Panc1 (cell line): ENCODE measurements around the gene RFC5. TPM values are rescaled to one million over a fixed set of nuclear protein-coding genes. Genes with fewer than 3 reads are reported as not detected.

Experiments used
- ATAC-seq: fragments of 200-7000 bp; cut with Tn5 transposase; 2 replicates; pipeline ENCODE4 v1.9.1; 2020; ENCODE audit warnings: mild to moderate bottlenecking, moderate library complexity
- BruUV-seq: library from RNA; stranded (reverse); fragments of 400-500 nt; replicated peaks from 2 replicates; lab custom pipeline; 2021; lab: Mats Ljungman, UMichigan
- CTCF ChIA-PET: fragments of 300-600 bp; sonication (Branson Sonifier 250); formaldehyde crosslinking; loops from one replicate; lab custom pipeline; 2022; ENCODE audit warnings: antibody characterized with exemption; lab: Charles Lee
- POLR2A ChIA-PET: fragments of 300-600 bp; sonication (Branson Sonifier 250); formaldehyde crosslinking; loops from one replicate; lab custom pipeline; 2022; ENCODE audit warnings: antibody characterized with exemption; lab: Charles Lee
- DNase-seq: peaks from one replicate; pipeline ENCODE4 v3.0.0-alpha.2; 2010; ENCODE audit warnings: low read depth, low spot score
- H3K27ac ChIP-seq: 2 replicates; pipeline ENCODE4 v1.5.1; 2011; ENCODE audit warnings: mild to moderate bottlenecking, low read length, inconsistent platforms
- H3K27me3 ChIP-seq: fragments of 200-500 bp; sonication (Bioruptor generic); 2 replicates; pipeline ENCODE4 v1.6.0; 2014; ENCODE audit warnings: low read length, inconsistent platforms; ENCODE audit not compliant: control insufficient read depth, insufficient read depth
- H3K36me3 ChIP-seq: fragments of 200-500 bp; sonication (Bioruptor generic); 2 replicates; pipeline ENCODE4 v1.5.1; 2014; ENCODE audit warnings: inconsistent platforms, mild to moderate bottlenecking, low read length, moderate library complexity; ENCODE audit not compliant: control insufficient read depth, insufficient read depth
- H3K4me1 ChIP-seq: 2 replicates; pipeline ENCODE4 v1.5.1; 2011; ENCODE audit warnings: inconsistent platforms, mild to moderate bottlenecking, low read length, moderate library complexity; ENCODE audit not compliant: control insufficient read depth, insufficient read depth
- H3K4me3 ChIP-seq, 2 experiments: 2 replicates each; pipeline ENCODE4 v1.5.1; 2011 to 2012; ENCODE audit warnings: low read depth in 2 of 2, low read length in 2 of 2, mild to moderate bottlenecking in 2 of 2, inconsistent platforms in 1 of 2, moderate library complexity in 1 of 2
- H3K9me3 ChIP-seq: fragments of 200-500 bp; sonication (Bioruptor generic); 2 replicates; pipeline ENCODE4 v1.5.1; 2014; ENCODE audit warnings: low read depth, mild to moderate bottlenecking, inconsistent platforms, low read length, moderate library complexity; ENCODE audit not compliant: control insufficient read depth, insufficient read depth
- POLR2AphosphoS5 ChIP-seq: IDR thresholded peaks from 2 replicates; pipeline ENCODE4 v1.6.1; 2012; ENCODE audit warnings: mild to moderate bottlenecking, low read depth, low read length, moderate library complexity
- SIN3A ChIP-seq: IDR thresholded peaks from 2 replicates; pipeline ENCODE4 v1.6.1; 2012; ENCODE audit warnings: low read depth, mild to moderate bottlenecking, low read length, moderate library complexity, borderline replicate concordance; ENCODE audit not compliant: insufficient read depth
- TCF7L2 ChIP-seq: IDR thresholded peaks from 2 replicates; pipeline ENCODE4 v1.6.1; 2011; ENCODE audit warnings: mild to moderate bottlenecking, low read depth, low read length, inconsistent platforms
- in situ Hi-C: cut with HindIII; loops from 2 replicates; pipeline ENCODE4 v1.10.0; 2016; ENCODE audit warnings: low sequenced_read_pairs, low pct_unique_long_range_greater_than_20kb
- intact Hi-C: fragments of 100-400 bp; cut with micrococcal nuclease; formaldehyde crosslinking; loops from one replicate; pipeline ENCODE4 v1.10.0; 2022; ENCODE audit not compliant: unreplicated experiment
- total RNA-seq: library from RNA; stranded (reverse); gene quantifications from one replicate; pipeline ENCODE4 v1.2.1, GENCODE V29; 2021; ENCODE audit not compliant: unreplicated experiment
- TF ChIP-seq, protein P1 (sequence below): fragments of 450-650 bp; IDR thresholded peaks from 2 replicates; pipeline ENCODE4 v1.5.1; 2017; ENCODE audit warnings: mild to moderate bottlenecking
- TF ChIP-seq, protein P2 (sequence below), 2 experiments: IDR thresholded peaks; 2 replicates each; pipeline ENCODE4 v1.6.1; 2011 to 2012; ENCODE audit warnings: low read depth in 2 of 2, control low read depth in 1 of 2, low read length in 1 of 2, mild to moderate bottlenecking in 1 of 2, moderate library complexity in 1 of 2; ENCODE audit not compliant: insufficient read depth in 1 of 2

The RFC5 gene
- total RNA-seq, 1 experiment from 2014 or later = 25.0 TPM

DNA sequence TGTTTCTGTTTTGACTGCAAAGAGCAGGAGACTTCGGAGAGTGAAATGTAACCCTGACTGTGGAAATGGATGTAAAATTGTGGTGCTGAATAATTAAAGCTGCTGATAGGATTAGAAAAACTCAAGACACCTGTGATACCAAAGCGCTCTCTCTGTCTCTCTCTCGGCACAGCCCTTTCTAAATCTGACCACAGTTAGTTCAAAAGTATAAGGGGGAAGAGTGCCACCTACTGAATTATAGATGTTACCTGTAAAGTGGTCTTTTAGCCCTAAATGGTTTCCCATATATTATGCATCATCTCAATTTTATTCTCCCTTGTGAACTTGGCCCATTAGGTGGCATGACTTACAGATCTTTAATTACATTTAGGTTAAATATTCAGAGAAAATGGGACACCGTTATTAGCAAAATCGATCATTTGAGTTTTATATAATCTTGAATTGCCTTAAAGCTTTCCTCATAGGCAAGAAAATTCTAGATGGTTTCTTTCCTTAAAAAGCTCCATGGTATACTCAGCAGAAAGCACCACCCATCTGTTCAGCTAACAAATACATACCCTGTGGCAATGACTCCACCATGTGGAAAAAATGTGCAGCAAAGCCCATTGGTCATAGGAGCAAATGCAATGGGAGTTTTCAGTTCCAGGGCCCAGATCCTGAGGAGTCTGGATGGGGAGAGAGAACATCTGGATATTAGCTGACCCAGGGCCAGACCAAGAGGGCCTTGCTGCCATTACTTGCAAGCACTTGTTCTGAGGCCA, 18.1 kb downstream of the RFC5 start:
- POLR2A ChIA-PET = interaction anchor here (1.3 kb wide), 1 partner anchor 22 kb away, joined by 4 read pairs; no protein-coding TSS in a partner anchor
- no peak overlapping the region for H3K4me3 ChIP-seq
- DNase-seq (no peak), ATAC-seq (peak; percentile 77)
- no TSS peak for BruUV-seq
- H3K27ac ChIP-seq = 0 out of 2 replicates have a peak overlapping the region, but pooled peaks have one; percentile 15
- H3K4me1 ChIP-seq = 0 out of 2 replicates have a peak, but pooled peaks cover 5% of the 10 kb centered on the region
- CTCF ChIA-PET = interaction anchor here (1.0 kb wide), 1 partner anchor 159 kb away, joined by 8 read pairs; no protein-coding TSS in a partner anchor
- peaks cover 51% of the 10 kb centered on the region for H3K36me3 ChIP-seq
- no peaks in the 10 kb centered on the region for H3K27me3 ChIP-seq
- no peaks in the 10 kb centered on the region for H3K9me3 ChIP-seq
- intact Hi-C loops (loop anchor here (5.0 kb wide), 1 partner anchor 157 kb away; no protein-coding TSS in a partner anchor), in situ Hi-C loops (no loop called here)
- no peak for TF ChIP-seq SIN3A
- TF ChIP-seq, protein P1, sequence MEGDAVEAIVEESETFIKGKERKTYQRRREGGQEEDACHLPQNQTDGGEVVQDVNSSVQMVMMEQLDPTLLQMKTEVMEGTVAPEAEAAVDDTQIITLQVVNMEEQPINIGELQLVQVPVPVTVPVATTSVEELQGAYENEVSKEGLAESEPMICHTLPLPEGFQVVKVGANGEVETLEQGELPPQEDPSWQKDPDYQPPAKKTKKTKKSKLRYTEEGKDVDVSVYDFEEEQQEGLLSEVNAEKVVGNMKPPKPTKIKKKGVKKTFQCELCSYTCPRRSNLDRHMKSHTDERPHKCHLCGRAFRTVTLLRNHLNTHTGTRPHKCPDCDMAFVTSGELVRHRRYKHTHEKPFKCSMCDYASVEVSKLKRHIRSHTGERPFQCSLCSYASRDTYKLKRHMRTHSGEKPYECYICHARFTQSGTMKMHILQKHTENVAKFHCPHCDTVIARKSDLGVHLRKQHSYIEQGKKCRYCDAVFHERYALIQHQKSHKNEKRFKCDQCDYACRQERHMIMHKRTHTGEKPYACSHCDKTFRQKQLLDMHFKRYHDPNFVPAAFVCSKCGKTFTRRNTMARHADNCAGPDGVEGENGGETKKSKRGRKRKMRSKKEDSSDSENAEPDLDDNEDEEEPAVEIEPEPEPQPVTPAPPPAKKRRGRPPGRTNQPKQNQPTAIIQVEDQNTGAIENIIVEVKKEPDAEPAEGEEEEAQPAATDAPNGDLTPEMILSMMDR = peak; percentile 69
- TF ChIP-seq TCF7L2 = no peak
- TF ChIP-seq, protein P2, sequence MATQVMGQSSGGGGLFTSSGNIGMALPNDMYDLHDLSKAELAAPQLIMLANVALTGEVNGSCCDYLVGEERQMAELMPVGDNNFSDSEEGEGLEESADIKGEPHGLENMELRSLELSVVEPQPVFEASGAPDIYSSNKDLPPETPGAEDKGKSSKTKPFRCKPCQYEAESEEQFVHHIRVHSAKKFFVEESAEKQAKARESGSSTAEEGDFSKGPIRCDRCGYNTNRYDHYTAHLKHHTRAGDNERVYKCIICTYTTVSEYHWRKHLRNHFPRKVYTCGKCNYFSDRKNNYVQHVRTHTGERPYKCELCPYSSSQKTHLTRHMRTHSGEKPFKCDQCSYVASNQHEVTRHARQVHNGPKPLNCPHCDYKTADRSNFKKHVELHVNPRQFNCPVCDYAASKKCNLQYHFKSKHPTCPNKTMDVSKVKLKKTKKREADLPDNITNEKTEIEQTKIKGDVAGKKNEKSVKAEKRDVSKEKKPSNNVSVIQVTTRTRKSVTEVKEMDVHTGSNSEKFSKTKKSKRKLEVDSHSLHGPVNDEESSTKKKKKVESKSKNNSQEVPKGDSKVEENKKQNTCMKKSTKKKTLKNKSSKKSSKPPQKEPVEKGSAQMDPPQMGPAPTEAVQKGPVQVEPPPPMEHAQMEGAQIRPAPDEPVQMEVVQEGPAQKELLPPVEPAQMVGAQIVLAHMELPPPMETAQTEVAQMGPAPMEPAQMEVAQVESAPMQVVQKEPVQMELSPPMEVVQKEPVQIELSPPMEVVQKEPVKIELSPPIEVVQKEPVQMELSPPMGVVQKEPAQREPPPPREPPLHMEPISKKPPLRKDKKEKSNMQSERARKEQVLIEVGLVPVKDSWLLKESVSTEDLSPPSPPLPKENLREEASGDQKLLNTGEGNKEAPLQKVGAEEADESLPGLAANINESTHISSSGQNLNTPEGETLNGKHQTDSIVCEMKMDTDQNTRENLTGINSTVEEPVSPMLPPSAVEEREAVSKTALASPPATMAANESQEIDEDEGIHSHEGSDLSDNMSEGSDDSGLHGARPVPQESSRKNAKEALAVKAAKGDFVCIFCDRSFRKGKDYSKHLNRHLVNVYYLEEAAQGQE (IDR thresholded peaks at IDR 0.05; ENCODE audit: insufficient read depth in 1 of 2, low read depth in 2 of 2, low read length in 1 of 2) = no peak
- no peak for TF ChIP-seq POLR2AphosphoS5

DNA sequence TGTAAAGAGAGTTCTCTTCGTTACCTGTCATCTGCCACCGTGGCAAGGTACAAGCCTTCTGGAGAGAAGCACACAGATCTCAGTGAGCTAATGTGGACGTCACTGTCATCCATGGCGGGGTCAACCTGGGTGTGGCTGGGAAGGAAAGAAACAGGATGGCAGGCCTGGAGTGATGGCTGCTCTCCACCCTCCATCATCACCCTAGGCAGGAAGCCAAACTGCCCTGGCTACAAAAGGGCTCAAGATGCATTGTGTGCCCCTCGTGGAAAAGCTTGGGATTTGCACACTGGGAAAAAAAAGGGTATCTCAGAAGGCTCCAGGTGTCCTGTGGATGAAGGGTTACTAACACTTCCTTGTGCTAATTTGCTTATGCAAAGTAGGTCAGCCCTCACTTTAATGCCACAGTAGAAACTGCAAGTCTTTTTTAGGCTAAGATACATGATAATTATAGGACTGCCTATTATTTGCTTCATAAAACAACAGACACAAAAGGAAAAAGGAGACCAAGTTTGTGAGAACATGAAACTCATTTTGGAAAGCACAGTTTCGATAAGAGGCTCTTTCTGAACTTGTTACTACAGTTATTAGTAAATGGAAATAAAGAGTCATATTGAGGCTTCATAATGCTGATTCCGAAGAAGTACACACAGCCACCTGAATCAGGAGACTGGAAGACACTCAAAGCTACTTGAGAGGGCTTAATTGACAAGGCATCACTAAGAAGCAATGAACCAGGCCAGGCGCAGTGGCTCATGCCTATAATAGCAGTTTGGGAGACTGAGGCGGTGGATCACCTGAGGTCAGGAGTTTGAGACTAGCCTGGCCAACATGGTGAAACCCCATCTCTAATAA, 18.9 kb downstream of the RFC5 start:
- Histone ChIP-seq H3K4me3 (no peak overlapping the region), H3K27me3 (no peaks in the 10 kb centered on the region), H3K4me1 (0 out of 2 replicates have a peak, but pooled peaks cover 5% of the 10 kb centered on the region), H3K27ac (0 out of 2 replicates have a peak overlapping the region, but pooled peaks have one; percentile 15), H3K9me3 (no peaks in the 10 kb centered on the region), H3K36me3 (peaks cover 54% of the 10 kb centered on the region)
- in situ Hi-C loops = no loop called here
- ATAC-seq = peak; percentile 36
- no TSS peak for BruUV-seq
- POLR2A ChIA-PET = interaction anchor here (0.5 to 1.3 kb wide), 2 partner anchors 21 to 29 kb away, joined by 4 read pairs; no protein-coding TSS in a partner anchor
- CTCF ChIA-PET = interaction anchor here (1.0 kb wide), 1 partner anchor 160 kb away, joined by 8 read pairs; no protein-coding TSS in a partner anchor
- intact Hi-C loops = no loop called here
- DNase-seq = no peak
- TF ChIP-seq, protein P2 (IDR thresholded peaks at IDR 0.05; ENCODE audit: insufficient read depth in 1 of 2, low read depth in 2 of 2, low read length in 1 of 2) = no peak
- TF ChIP-seq SIN3A (no peak), TCF7L2 (no peak)
